H1 (cell line): Measurements from ENCODE around the gene TYRO3. TPM values are rescaled to one million over a fixed set of nuclear protein-coding genes. Genes with fewer than 3 reads are reported as not detected.
A peak's percentile ranks its signal among the peaks of the same experiment; 100 is the strongest.

Source experiments
- BACH1 ChIP-seq: IDR thresholded peaks from 2 replicates; pipeline ENCODE4 v1.6.1; 2012; ENCODE audit warnings: low read length, improper control_type of control experiment
- CREB1 ChIP-seq: IDR thresholded peaks from 2 replicates; pipeline ENCODE4 v1.6.1; 2012; ENCODE audit warnings: inconsistent platforms
- GTF2F1 ChIP-seq: IDR thresholded peaks from 2 replicates; pipeline ENCODE4 v1.6.1; 2012; ENCODE audit warnings: low read depth, low read length, improper control_type of control experiment, borderline replicate concordance
- MAFK ChIP-seq: IDR thresholded peaks from 2 replicates; pipeline ENCODE4 v1.6.1; 2012; ENCODE audit warnings: low read depth, mild to moderate bottlenecking, improper control_type of control experiment, low read length
- NANOG ChIP-seq: IDR thresholded peaks from 2 replicates; pipeline ENCODE4 v1.6.1; 2011; ENCODE audit warnings: low read length, low read depth, mild to moderate bottlenecking, inconsistent platforms; ENCODE audit not compliant: insufficient read depth, poor library complexity, severe bottlenecking
- SIN3A ChIP-seq, 2 experiments: IDR thresholded peaks in 1 of 2; conservative IDR thresholded peaks in 1 of 2; 2 replicates each; pipeline ENCODE4 v1.6.1; 2011 to 2012; ENCODE audit warnings: low read length in 2 of 2, improper control_type of control experiment in 1 of 2, low read depth in 1 of 2, mild to moderate bottlenecking in 1 of 2
- SP1 ChIP-seq: IDR thresholded peaks from 2 replicates; pipeline ENCODE4 v1.6.1; 2011; ENCODE audit warnings: low read depth, low read length
- SP2 ChIP-seq: IDR thresholded peaks from 2 replicates; pipeline ENCODE4 v1.6.1; 2012; ENCODE audit warnings: mild to moderate bottlenecking, low read length, inconsistent platforms
- USF2 ChIP-seq: IDR thresholded peaks from 2 replicates; pipeline ENCODE4 v1.6.1; 2011; ENCODE audit warnings: low read length, improper control_type of control experiment
- polyA plus RNA-seq, 7 experiments: library from polyadenylated mRNA; depleted of rRNA in 3 of 7; stranded (reverse) in 5 of 7; unstranded in 2 of 7; fragments of >200 nt in 5 of 7; fragments of 200-250 nt in 2 of 7; gene quantifications; 1 replicate in 5 of 7; 2 replicates in 1 of 7; 4 replicates in 1 of 7; pipeline versions ENCODE4 v1.2.1 to v1.2.3, GENCODE V29; 2011 to 2013; ENCODE audit warnings: missing spikeins in 2 of 7, mixed read lengths in 2 of 7
- total RNA-seq: library from RNA; stranded (reverse); fragmentation: NEBNext Ultra II Directional; extraction: Animal tissue kit (Norgen Biotek cat#: 25700); gene quantifications from 2 replicates; pipeline ENCODE4 v1.2.1, GENCODE V29; 2021
- TF ChIP-seq, protein P1 (sequence below): fragments of 300-600 bp; sonication (generic); IDR thresholded peaks from 2 replicates; pipeline ENCODE4 v1.7.1; 2012; ENCODE audit warnings: low read length, moderate library complexity, mild to moderate bottlenecking, inconsistent platforms; ENCODE audit not compliant: insufficient replicate concordance
- TF ChIP-seq, protein P2 (sequence below): IDR thresholded peaks from 2 replicates; pipeline ENCODE4 v1.6.1; 2012; ENCODE audit warnings: inconsistent platforms

TYRO3 gene
- total and polyA plus RNA-seq, 2 of the 8 experiments (the other 6 are each of a cell fraction or from before 2014, with no cell fraction given), result 82.7 to 98.8 TPM

DNA sequence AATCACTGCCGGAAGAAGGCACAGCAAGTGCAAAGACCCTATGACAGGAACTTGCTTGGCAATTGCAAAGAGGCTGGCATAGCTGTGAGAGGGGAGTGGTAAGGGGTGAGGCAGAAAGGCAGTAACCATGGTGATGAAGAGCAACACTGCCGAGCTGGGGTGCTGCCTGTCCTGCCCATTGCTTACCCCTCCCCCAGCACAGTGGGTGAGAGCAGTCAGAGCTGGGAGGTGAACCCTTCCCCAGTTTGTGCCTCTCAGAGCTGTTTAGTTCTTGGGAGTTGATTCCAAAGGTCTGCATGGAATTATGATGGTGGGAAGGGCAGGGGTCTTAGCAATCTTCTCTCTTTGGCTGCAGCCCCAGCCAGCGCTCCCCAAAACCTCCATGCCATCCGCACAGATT is 8.8 kb downstream of the TYRO3 start (continued):
- TF ChIP-seq CREB1 (no peak), GTF2F1 (no peak), USF2 (no peak), NANOG (no peak), MAFK (no peak), SP2 (no peak), SP1 (peak; percentile 70; the same call in 1 of the 2 replicates), BACH1 (no peak), SIN3A (conservative IDR thresholded peaks at IDR 0.05 in 1 of 2, IDR thresholded peaks at IDR 0.05 in 1 of 2; ENCODE audit: low read depth in 1 of 2, low read length in 2 of 2) (peak in 1 of 2 experiments; percentile 49; a peak in 1 of 4 replicates)
- TF ChIP-seq, protein P1, sequence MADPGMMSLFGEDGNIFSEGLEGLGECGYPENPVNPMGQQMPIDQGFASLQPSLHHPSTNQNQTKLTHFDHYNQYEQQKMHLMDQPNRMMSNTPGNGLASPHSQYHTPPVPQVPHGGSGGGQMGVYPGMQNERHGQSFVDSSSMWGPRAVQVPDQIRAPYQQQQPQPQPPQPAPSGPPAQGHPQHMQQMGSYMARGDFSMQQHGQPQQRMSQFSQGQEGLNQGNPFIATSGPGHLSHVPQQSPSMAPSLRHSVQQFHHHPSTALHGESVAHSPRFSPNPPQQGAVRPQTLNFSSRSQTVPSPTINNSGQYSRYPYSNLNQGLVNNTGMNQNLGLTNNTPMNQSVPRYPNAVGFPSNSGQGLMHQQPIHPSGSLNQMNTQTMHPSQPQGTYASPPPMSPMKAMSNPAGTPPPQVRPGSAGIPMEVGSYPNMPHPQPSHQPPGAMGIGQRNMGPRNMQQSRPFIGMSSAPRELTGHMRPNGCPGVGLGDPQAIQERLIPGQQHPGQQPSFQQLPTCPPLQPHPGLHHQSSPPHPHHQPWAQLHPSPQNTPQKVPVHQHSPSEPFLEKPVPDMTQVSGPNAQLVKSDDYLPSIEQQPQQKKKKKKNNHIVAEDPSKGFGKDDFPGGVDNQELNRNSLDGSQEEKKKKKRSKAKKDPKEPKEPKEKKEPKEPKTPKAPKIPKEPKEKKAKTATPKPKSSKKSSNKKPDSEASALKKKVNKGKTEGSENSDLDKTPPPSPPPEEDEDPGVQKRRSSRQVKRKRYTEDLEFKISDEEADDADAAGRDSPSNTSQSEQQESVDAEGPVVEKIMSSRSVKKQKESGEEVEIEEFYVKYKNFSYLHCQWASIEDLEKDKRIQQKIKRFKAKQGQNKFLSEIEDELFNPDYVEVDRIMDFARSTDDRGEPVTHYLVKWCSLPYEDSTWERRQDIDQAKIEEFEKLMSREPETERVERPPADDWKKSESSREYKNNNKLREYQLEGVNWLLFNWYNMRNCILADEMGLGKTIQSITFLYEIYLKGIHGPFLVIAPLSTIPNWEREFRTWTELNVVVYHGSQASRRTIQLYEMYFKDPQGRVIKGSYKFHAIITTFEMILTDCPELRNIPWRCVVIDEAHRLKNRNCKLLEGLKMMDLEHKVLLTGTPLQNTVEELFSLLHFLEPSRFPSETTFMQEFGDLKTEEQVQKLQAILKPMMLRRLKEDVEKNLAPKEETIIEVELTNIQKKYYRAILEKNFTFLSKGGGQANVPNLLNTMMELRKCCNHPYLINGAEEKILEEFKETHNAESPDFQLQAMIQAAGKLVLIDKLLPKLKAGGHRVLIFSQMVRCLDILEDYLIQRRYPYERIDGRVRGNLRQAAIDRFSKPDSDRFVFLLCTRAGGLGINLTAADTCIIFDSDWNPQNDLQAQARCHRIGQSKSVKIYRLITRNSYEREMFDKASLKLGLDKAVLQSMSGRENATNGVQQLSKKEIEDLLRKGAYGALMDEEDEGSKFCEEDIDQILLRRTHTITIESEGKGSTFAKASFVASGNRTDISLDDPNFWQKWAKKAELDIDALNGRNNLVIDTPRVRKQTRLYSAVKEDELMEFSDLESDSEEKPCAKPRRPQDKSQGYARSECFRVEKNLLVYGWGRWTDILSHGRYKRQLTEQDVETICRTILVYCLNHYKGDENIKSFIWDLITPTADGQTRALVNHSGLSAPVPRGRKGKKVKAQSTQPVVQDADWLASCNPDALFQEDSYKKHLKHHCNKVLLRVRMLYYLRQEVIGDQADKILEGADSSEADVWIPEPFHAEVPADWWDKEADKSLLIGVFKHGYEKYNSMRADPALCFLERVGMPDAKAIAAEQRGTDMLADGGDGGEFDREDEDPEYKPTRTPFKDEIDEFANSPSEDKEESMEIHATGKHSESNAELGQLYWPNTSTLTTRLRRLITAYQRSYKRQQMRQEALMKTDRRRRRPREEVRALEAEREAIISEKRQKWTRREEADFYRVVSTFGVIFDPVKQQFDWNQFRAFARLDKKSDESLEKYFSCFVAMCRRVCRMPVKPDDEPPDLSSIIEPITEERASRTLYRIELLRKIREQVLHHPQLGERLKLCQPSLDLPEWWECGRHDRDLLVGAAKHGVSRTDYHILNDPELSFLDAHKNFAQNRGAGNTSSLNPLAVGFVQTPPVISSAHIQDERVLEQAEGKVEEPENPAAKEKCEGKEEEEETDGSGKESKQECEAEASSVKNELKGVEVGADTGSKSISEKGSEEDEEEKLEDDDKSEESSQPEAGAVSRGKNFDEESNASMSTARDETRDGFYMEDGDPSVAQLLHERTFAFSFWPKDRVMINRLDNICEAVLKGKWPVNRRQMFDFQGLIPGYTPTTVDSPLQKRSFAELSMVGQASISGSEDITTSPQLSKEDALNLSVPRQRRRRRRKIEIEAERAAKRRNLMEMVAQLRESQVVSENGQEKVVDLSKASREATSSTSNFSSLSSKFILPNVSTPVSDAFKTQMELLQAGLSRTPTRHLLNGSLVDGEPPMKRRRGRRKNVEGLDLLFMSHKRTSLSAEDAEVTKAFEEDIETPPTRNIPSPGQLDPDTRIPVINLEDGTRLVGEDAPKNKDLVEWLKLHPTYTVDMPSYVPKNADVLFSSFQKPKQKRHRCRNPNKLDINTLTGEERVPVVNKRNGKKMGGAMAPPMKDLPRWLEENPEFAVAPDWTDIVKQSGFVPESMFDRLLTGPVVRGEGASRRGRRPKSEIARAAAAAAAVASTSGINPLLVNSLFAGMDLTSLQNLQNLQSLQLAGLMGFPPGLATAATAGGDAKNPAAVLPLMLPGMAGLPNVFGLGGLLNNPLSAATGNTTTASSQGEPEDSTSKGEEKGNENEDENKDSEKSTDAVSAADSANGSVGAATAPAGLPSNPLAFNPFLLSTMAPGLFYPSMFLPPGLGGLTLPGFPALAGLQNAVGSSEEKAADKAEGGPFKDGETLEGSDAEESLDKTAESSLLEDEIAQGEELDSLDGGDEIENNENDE, result no peak
- TF ChIP-seq, protein P2, sequence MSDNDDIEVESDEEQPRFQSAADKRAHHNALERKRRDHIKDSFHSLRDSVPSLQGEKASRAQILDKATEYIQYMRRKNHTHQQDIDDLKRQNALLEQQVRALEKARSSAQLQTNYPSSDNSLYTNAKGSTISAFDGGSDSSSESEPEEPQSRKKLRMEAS, result no peak
- TF ChIP-seq, all 59 proteins: peak for 7
